Adrenal gland (tissue), 5 donors: ENCODE measurements around the gene NFATC1.

ENCODE experiments used
- POLR2A ChIP-seq, 2 donors: fragments of 450-650 bp; IDR thresholded peaks; one replicate each; pipeline ENCODE4 v1.6.1; 2017; ENCODE audit warnings: antibody characterized with exemption in 2 of 2, mild to moderate bottlenecking in 2 of 2, moderate library complexity in 1 of 2
- TF ChIP-seq, protein P1 (sequence below), 6 experiments: fragments of 450-650 bp in 4 of 6; fragments of 200-600 bp in 2 of 6; sonication (generic) in 1 of 6; IDR thresholded peaks; 1 replicate in 5 of 6; 2 replicates in 1 of 6; pipeline versions ENCODE4 v1.5.1 to v1.8.0; 2016 to 2021; ENCODE audit warnings: antibody characterized with exemption in 6 of 6, mild to moderate bottlenecking in 2 of 6, moderate library complexity in 1 of 6
- donor health status: DM: no; HTN: no; CAD: no.

DNA sequence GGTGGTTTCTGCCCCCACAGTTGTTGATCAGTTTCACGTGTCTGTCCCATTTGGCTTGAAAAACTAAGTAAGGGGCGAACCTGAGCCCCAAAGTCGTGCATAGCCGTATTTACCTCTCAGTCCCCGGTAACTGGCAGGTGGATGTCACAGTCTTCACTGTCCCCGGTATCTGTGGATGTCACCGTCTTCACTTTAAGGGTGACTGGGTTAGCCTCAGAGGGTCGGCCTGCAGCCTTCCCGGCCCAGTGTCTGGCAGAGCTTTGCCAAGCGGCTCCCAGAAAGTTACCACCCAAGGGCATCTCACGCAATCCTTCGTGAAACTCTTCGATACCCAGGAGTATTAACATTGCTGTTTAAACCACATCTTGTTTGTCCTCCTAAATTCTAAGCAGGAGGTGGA lies 158.6 kb downstream of the NFATC1 start:
- TF ChIP-seq, protein P1, sequence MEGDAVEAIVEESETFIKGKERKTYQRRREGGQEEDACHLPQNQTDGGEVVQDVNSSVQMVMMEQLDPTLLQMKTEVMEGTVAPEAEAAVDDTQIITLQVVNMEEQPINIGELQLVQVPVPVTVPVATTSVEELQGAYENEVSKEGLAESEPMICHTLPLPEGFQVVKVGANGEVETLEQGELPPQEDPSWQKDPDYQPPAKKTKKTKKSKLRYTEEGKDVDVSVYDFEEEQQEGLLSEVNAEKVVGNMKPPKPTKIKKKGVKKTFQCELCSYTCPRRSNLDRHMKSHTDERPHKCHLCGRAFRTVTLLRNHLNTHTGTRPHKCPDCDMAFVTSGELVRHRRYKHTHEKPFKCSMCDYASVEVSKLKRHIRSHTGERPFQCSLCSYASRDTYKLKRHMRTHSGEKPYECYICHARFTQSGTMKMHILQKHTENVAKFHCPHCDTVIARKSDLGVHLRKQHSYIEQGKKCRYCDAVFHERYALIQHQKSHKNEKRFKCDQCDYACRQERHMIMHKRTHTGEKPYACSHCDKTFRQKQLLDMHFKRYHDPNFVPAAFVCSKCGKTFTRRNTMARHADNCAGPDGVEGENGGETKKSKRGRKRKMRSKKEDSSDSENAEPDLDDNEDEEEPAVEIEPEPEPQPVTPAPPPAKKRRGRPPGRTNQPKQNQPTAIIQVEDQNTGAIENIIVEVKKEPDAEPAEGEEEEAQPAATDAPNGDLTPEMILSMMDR (IDR thresholded peaks at IDR 0.05) = no peak
- no peak for TF ChIP-seq POLR2A (IDR thresholded peaks at IDR 0.05)
